H7 (cell line): ENCODE measurements around the gene SATB2. TPM values are rescaled to one million over a fixed set of nuclear protein-coding genes. Genes with fewer than 3 reads are reported as not detected.

Experiments used
- DNase-seq: peaks from one replicate; pipeline ENCODE4 v3.0.0; 2012
- H3K27me3 ChIP-seq: 2 replicates; pipeline ENCODE4 v1.6.0; 2011; ENCODE audit warnings: mild to moderate bottlenecking, low read length; ENCODE audit not compliant: control insufficient read depth, insufficient read depth
- H3K36me3 ChIP-seq: replicated peaks from 2 replicates; pipeline ENCODE4 v1.5.1; 2011; ENCODE audit warnings: low read length; ENCODE audit not compliant: control insufficient read depth, insufficient read depth
- H3K4me3 ChIP-seq: 2 replicates; pipeline ENCODE4 v1.5.1; 2011; ENCODE audit warnings: low read depth, mild to moderate bottlenecking, control low read depth, low read length, moderate library complexity; ENCODE audit not compliant: insufficient read depth
- total RNA-seq: library from RNA; depleted of rRNA; stranded (reverse); fragments of >200 nt; shearing (Covaris generic); gene quantifications from 2 replicates; pipeline ENCODE4 v1.2.3, GENCODE V29; 2014

Gene SATB2
- total RNA-seq, 1 experiment from 2014 or later: 10.3 TPM

DNA sequence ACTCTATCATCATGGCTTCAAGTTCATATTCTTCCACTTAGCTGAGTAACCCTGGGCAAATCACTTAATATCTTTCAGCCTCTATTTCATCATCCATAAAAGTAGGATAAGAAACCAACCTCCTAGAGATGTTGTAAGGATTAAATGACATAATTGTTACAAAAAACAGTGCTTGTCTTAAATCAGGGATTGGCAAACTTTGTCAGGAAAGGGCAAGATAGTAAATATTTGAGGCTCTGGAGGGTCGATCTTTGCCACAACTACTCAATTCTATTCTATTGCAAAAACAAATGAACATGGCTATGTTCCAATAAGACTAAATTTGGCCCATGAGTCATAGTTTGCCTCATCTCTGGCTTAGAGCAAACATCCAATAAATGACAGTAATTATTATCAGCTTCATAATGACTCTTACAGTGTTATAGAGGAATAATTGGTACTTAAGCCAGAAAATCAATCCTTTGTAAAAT is 184.7 kb downstream of the SATB2 start:
- Histone ChIP-seq H3K4me3 (no peak overlapping the region), H3K36me3 (no peaks in the 10 kb centered on the region), H3K27me3 (no peaks in the 10 kb centered on the region)
- DNase-seq: no peak

DNA sequence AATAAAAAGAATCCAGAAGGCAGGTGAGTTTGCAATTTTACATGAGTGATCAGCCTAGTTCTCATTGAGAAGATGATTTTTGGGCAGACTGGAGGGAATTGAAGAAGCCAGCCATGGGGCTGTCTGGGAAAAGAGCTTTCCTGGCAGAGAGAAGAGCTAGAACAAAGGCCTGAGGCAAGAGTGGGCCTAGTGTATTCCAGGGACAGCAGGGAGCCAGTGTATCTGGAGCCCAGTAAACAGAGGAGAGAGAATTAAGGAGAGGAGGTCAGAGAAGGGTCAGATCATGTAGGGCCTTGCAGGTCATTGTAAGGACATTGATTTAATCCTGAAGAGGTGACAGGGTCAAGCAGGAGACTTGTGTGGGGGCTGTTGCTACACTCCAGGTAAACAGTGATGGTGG is 195.8 kb downstream of the SATB2 start:
- Histone ChIP-seq H3K36me3 (no peaks in the 10 kb centered on the region), H3K27me3 (no peaks in the 10 kb centered on the region), H3K4me3 (no peak overlapping the region)
- no peak for DNase-seq

DNA sequence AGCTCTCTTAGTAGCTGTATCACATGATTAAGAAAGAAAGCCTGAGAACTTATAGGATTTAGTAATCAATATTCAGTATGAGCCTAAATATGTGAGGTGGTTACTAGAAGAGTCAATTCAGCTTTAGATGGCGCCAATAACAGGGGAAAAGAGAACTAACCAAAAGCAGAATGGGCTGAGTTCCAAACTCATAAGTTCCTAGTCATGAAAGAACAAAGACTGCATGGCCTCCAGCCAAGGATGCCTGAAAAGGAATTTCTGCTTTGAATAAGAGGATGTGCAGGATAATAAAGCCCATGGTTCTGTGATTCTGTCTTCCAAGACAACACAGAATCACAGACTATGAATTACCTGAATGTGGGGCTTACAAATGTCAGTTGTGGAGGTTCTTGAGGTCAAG is 196.5 kb downstream of the SATB2 start:
- DNase-seq: no peak
- H3K36me3 ChIP-seq: no peaks in the 10 kb centered on the region
- no peak overlapping the region for H3K4me3 ChIP-seq
- H3K27me3 ChIP-seq: no peaks in the 10 kb centered on the region

DNA sequence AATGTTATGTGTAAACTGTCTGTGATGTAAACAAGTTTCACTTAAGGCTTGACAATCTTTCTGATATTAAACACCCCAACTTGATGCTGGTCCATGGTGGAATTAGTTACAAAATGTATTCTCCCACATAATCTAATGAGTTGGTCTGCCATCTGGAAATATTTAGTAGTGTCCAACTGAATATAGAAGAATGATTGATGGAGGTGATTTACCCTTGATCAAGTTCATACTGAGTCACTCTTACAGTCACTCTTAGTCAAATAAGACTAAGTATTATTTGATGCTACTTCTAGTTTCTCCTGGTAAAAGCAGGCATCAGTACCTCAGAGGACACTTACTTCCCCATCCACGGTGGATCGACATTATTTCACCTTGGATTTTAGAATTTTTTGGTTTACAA is 198.1 kb downstream of the SATB2 start:
- H3K4me3 ChIP-seq: no peak overlapping the region
- no peak for DNase-seq
- H3K36me3 ChIP-seq: no peaks in the 10 kb centered on the region
- no peaks in the 10 kb centered on the region for H3K27me3 ChIP-seq

DNA sequence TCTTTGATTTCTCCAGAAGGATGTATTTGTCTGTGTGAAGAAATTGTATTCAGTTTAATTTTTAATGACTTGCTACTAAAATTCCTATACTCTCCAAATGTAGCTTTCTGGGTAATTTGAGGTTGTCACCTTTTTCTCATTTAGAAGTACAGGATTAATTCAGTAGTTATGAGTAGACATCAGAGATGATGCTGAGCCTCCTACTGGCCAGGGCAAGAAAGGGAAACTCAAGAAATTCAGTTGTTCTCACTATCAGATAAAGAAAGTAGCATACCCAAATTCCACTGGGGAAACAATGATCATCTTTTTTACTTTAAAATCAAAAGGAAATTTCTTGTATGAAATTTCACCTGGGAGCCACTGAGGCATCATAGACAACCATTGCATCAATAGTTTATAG is 199.4 kb downstream of the SATB2 start:
- Histone ChIP-seq H3K36me3 (no peaks in the 10 kb centered on the region), H3K27me3 (no peaks in the 10 kb centered on the region), H3K4me3 (no peak overlapping the region)
- DNase-seq: no peak

DNA sequence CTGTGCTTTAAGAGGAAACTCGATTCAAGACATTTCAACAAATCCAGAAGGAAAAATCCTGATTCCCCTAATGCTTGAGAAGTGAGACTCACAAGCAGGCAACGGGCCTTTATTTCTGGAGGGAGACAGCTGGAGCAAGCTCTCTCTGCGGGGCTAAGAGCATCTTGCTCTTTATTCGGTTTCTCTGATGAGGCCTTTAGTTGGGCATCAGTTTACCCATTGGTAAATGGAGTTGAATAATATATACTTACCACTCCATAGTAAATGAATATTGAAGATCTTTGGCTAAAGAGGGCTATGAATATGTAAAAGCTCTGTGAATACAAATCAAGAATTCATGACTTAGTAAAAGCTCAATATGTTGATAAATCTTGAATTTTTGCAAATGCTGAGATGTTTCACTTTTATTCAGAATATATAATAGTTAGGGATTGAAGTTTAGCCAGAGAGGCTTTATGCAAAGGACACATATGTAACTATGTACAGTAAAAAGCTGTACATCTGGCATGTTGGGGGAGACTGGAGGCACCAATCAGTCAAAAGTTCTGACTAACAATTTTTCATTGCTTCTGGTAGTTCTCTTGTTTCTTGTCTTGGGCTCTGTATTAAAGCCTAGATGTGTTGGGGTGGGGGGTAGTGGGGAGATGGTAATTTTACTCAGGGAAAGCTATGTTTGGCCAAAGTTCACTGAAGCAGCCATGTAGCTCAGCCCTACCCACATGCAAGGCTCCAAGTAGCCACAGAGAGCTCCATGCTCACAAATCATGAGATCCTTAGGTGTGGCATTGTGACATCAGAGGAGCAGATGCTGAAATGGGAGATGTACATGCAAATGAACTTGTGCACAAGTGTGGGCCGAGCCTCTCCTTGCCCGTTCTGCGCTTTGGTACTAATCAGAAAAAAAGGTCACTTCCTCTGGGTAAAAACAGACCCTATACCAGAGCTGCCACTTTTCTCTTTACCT is 200.2 kb downstream of the SATB2 start:
- Histone ChIP-seq H3K27me3 (no peaks in the 10 kb centered on the region), H3K36me3 (no peaks in the 10 kb centered on the region), H3K4me3 (no peak overlapping the region)
- DNase-seq: no peak

DNA sequence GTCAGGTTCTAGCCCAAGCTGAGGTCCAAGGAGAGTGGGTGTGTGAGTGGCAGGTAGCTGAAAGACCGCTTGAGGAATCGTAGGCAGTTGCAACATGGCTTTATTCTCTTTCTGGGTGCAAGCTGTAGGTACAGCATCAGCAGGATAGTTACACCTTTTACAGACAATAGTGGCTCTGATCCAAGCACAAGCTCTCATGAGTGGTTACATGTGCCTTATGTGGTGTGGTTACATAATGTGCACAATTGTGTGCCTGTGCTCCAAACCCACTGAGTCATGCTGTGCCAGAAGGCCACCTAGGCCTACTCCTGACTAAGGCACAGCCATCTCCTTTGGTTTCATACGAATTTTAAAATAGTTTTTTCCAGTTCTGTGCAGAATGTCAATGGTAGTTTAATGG is 227.6 kb downstream of the SATB2 start:
- H3K4me3 ChIP-seq: no peak overlapping the region
- no peaks in the 10 kb centered on the region for H3K36me3 ChIP-seq

DNA sequence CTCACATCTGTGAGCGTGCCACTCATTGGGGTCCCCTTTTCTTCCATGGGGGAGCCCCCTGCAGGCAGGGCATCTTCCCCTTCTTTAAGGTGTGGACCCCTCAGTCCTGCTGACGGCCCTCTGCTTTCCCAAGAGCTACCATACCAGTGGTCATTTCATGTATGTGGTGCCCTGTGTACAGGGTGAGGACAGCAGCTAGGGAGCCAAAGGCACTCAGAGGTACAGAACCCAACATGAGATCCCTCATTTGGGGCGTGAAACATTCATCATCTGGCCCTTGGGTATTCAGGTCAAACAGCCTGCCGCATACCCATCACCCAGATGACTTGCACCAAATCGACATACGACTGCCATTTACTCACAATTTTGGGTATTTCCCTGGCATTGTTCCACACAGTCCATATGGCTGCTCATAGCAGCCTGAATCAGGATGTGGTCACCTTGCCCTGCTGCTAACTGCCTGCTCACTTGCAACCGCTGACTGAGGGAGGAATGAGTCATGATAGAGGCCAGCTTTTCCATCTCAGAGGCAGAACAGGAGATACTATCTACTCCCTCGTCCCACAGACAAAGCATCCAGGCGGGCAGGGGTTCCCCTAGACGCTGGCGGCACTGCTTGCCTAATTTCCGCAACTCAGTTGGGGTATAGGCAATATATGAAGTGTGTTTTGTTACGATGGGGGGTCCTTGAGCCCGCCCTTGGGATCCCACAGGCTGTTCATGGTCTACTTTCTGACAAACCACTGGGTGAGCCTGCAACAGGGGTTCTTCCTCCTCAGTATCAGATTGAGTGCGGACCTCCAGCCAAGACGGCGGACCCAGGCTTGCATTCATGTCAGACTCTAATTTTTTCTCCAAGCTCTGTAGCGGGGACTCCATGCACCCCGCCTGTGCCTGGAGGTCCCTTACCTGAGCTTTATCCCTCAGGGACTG is 228.6 kb downstream of the SATB2 start:
- H3K4me3 ChIP-seq: no peak overlapping the region
- DNase-seq: no peak
- H3K27me3 ChIP-seq: no peaks in the 10 kb centered on the region
- H3K36me3 ChIP-seq: no peaks in the 10 kb centered on the region

More for the DNA sequence above, 227.6 kb downstream of the SATB2 start:
- DNase-seq: no peak
- no peaks in the 10 kb centered on the region for H3K27me3 ChIP-seq

DNA sequence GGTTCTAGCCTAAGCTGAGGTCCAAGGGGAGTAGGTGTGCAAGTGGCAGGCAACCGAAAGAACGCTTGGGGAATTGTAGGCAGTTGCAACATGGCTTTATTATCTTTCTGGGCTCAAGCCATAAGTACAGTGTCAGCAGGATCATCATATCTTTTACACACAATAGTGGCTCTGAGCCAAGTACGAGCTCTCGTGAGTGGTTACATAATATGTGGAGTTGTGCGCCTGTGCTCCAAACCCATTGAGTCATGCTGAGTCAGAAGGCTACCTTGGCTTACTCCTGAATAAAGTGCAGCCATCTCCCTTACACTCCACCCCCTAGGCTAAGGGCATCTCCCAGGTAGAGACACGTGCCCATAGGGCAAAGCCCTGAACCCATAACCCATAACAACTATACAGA is 233.9 kb downstream of the SATB2 start:
- Histone ChIP-seq H3K27me3 (no peaks in the 10 kb centered on the region), H3K4me3 (no peak overlapping the region), H3K36me3 (no peaks in the 10 kb centered on the region)
- DNase-seq: no peak

DNA sequence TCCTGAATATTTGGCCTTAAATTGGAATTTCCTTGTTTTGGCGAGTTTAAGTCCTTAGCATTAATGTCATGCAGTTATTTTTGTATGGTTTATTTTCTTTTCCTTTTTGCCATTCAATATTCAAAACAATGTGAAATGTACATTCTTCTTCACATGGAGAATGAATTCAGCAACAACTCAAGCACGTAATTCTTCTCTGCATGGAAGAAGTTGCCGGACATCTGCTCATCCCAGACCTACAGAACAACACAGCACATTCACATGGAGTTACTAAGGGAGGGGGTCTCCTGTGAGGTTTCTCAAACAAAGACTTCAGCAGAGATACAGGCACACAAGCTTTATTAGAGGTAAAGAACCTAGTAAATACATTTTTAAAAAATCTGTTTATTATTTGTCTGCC is 236.8 kb downstream of the SATB2 start:
- Histone ChIP-seq H3K27me3 (no peaks in the 10 kb centered on the region), H3K36me3 (no peaks in the 10 kb centered on the region), H3K4me3 (no peak overlapping the region)
- DNase-seq: no peak

DNA sequence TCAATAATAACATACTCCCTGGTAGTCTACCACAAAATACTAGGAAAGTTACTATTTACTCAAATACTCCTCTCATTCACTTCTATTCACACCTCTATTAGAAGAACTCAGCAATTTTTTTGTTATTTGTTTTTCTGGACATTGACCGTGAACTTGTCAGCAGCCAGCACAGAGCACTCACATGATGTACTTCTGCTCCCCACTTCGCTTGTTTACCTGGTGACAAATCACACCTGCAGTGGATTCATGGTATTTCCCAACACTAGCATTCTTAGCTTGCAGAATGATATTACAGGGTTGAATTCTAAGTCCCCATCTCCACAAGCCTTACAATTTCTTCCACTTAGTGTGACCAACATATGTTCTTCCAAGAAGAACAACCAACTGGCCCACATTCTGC is 238.2 kb downstream of the SATB2 start:
- Histone ChIP-seq H3K36me3 (no peaks in the 10 kb centered on the region), H3K27me3 (no peaks in the 10 kb centered on the region), H3K4me3 (no peak overlapping the region)
- no peak for DNase-seq
